WERI-Rb-1 (cell line): Measurements from ENCODE around the gene RNF166.

Experiments
- DNase-seq: peaks from one replicate; pipeline ENCODE4 v3.0.0-alpha.2; 2020
- H3K27ac ChIP-seq: fragments of 250-450 bp; sonication (Bioruptor Pico); 2 replicates; pipeline ENCODE4 v1.5.1; 2020; ENCODE audit warnings: mild to moderate bottlenecking, moderate library complexity
- H3K27me3 ChIP-seq: fragments of 250-450 bp; sonication (Bioruptor Pico); 2 replicates; pipeline ENCODE4 v1.5.1; 2021; ENCODE audit warnings: mild to moderate bottlenecking, low read depth, moderate library complexity; ENCODE audit not compliant: insufficient read depth, severe bottlenecking
- H3K36me3 ChIP-seq: fragments of 250-450 bp; sonication (Bioruptor Pico); 2 replicates; pipeline ENCODE4 v1.5.1; 2020; ENCODE audit warnings: mild to moderate bottlenecking, moderate library complexity
- H3K4me3 ChIP-seq: 2 replicates; pipeline ENCODE4 v1.5.1; 2011; ENCODE audit warnings: low read depth, mild to moderate bottlenecking, control low read depth, low read length
- H3K9me3 ChIP-seq: fragments of 250-450 bp; sonication (Bioruptor Pico); 2 replicates; pipeline ENCODE4 v1.5.1; 2021; ENCODE audit warnings: mild to moderate bottlenecking, moderate library complexity; ENCODE audit not compliant: severe bottlenecking
- TF ChIP-seq, protein P1 (sequence below): IDR thresholded peaks from 2 replicates; pipeline ENCODE4 v1.5.1; 2011; ENCODE audit warnings: low read depth, mild to moderate bottlenecking, control low read depth, inconsistent platforms, low read length

Gene RNF166

DNA sequence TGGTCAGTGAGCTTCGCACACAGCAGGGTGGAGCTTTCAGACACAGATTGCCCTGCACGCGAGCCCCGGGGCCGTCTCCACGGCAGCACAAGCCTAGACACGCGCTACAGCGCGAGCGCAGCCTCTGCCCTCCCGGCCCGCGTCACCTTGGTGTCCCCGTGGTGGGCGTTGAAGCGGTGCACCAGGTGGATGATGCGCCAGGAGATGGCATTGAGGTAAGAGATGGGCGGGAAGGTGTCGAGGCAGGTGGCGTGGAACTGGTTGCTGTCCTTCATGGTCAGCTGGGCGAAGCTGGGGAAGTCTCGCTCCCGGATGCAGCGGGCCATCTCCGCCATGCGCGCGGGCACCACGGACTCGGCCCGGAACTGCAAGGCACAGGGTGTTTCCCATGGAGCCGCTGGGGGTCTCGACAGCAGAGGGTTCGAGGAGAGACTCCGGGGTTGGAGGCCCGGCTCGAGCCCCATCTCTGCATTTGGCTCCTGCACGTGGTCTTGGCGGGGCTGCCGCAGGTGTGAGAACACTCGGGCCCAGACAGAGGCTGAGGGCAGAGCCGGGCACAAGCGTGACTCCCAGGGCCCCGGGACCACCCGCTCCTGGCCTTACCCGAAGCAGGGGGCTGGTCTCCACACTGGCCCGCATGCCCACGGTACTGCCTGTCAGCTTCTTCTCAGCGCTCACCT, 51.0 kb downstream of the RNF166 start:
- Histone ChIP-seq H3K27me3 (no peaks in the 10 kb centered on the region), H3K27ac (peak overlapping the region; percentile 71), H3K9me3 (no peaks in the 10 kb centered on the region), H3K36me3 (no peaks in the 10 kb centered on the region; the same call in 1 of the 2 replicates), H3K4me3 (no peak overlapping the region)
- TF ChIP-seq, protein P1, sequence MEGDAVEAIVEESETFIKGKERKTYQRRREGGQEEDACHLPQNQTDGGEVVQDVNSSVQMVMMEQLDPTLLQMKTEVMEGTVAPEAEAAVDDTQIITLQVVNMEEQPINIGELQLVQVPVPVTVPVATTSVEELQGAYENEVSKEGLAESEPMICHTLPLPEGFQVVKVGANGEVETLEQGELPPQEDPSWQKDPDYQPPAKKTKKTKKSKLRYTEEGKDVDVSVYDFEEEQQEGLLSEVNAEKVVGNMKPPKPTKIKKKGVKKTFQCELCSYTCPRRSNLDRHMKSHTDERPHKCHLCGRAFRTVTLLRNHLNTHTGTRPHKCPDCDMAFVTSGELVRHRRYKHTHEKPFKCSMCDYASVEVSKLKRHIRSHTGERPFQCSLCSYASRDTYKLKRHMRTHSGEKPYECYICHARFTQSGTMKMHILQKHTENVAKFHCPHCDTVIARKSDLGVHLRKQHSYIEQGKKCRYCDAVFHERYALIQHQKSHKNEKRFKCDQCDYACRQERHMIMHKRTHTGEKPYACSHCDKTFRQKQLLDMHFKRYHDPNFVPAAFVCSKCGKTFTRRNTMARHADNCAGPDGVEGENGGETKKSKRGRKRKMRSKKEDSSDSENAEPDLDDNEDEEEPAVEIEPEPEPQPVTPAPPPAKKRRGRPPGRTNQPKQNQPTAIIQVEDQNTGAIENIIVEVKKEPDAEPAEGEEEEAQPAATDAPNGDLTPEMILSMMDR: no peak
- DNase-seq: peak; percentile 36

DNA sequence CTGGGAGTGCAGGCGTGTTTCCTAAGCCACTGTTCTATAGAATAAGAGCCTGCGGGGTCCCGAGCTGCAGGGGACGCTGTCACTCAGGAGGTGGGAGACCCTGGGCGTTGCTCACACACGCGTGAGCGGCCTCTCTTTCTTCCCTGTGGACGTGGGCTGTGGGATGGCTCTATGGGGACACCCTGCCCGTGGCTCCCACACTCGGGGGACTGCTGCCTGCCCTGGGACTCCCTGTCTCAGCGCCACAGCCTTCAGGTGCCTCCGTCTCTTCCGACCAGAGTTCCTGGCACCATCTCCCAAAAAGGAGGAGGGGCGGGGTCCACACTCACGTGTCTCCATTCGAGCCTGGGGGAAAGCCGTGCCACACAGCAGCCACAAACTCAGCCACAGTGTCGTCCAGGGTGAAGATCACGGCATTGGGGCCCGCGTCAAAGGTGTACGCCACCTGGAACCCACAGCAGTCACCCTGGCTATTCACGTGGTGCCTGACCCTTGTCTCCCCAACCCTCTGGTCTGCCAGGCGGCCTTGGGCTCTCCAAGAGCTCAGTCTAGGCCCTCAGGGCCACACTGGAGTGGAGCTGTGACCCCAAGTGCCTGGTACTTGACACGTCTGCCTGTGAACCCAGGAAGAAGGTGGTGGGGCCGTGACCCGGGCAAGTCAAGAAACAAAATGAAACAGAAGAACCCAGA, 51.7 kb downstream of the RNF166 start:
- peak overlapping the region; percentile 71 for H3K27ac ChIP-seq
- H3K27me3 ChIP-seq: no peaks in the 10 kb centered on the region
- no peak for DNase-seq
- H3K36me3 ChIP-seq: no peaks in the 10 kb centered on the region; the same call in 1 of the 2 replicates
- H3K9me3 ChIP-seq: no peaks in the 10 kb centered on the region
- TF ChIP-seq, protein P1: no peak
- H3K4me3 ChIP-seq: no peak overlapping the region

DNA sequence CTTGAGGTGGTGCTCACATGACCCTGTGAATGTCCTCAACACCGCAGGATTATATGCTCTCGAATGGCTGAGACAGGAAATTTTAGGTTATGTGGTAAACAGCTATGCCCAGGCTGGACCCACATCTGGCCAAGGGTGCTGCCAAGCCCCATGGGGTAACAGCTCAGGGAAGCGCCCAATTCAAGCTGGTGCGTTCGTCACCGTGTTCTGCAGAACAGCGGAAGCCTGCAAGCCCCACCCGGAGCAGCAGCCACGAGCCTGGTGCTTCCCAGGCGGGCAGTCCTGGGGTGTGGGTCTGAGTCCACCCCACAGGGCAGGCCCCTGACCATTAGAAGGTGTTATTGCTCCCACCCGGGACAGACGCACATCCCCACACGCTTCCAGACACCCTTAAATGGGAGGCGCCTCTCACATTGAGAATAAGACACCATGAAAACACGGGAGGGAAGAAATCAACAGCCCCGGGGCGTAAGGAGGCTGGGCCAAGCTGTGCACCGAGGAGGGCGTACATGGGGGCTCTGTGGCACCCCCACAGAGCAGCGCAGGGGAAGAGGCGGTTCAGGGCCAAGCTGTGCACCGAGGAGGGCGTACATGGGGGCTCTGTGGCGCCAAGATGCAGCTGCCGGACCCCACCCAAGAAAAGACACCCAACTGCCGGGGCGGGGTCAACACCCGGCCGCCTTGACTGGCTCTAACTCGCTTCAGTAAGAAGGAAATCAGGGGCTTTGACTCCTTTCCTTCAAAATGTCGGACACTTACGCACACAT, 52.4 kb downstream of the RNF166 start:
- Histone ChIP-seq H3K36me3 (no peaks in the 10 kb centered on the region; the same call in 1 of the 2 replicates), H3K27me3 (no peaks in the 10 kb centered on the region), H3K4me3 (no peak overlapping the region), H3K27ac (no peak overlapping the region), H3K9me3 (no peaks in the 10 kb centered on the region)
- no peak for DNase-seq
- TF ChIP-seq, protein P1: no peak

DNA sequence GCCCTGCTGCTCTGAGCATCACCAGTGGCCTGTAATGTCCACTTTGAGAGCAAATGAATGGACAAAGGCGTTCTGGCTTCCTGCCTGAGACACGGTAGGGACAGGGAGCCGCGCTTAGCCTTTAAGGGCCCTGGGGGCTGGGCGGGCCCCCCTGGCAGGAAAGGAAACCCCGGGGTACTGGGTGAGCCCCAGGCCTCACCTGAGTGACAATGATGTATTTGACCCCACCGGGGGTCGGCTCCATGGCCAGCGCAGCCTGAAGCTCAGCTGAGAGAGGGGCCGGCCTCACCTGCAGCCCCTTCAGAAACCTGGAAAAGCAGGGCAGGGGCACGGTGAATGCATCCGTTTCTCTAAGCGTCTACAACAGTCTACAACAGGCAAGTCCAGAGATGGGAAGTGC, 53.1 kb downstream of the RNF166 start:
- H3K27ac ChIP-seq: no peak overlapping the region
- TF ChIP-seq, protein P1: no peak
- H3K9me3 ChIP-seq: no peaks in the 10 kb centered on the region
- no peaks in the 10 kb centered on the region for H3K27me3 ChIP-seq
- no peak for DNase-seq
- no peaks in the 10 kb centered on the region; the same call in 1 of the 2 replicates for H3K36me3 ChIP-seq
- H3K4me3 ChIP-seq: no peak overlapping the region

DNA sequence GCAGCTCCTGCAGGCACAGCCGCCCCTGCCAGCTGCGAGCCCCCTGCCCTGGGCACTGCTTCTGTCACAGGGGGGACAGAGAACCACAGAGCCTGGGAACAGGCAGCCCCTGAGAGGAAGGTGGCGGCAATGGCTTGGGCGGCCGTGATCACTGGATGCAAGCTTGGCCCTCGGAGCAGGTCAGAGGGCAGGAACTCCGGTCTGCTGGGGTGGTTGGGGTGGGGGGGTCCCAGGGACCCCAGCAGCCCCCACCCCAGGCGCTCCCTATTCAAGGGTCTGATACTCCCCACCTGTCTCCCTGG, 53.5 kb downstream of the RNF166 start:
- DNase-seq: no peak
- H3K4me3 ChIP-seq: no peak overlapping the region
- H3K9me3 ChIP-seq: no peaks in the 10 kb centered on the region
- no peaks in the 10 kb centered on the region for H3K27me3 ChIP-seq
- H3K27ac ChIP-seq: no peak overlapping the region
- no peaks in the 10 kb centered on the region; the same call in 1 of the 2 replicates for H3K36me3 ChIP-seq
- TF ChIP-seq, protein P1: no peak
